ENCODE data around the gene CEBPG. TPM values are rescaled to one million over a fixed set of nuclear protein-coding genes. Genes with fewer than 3 reads are reported as not detected.

The CEBPG gene
- total and polyA plus RNA-seq, 9 of the 15 experiments (the other 6 are each of a cell fraction or from before 2014, with no cell fraction given) = 9.5 to 34.9 (median 30.9) TPM

DNA sequence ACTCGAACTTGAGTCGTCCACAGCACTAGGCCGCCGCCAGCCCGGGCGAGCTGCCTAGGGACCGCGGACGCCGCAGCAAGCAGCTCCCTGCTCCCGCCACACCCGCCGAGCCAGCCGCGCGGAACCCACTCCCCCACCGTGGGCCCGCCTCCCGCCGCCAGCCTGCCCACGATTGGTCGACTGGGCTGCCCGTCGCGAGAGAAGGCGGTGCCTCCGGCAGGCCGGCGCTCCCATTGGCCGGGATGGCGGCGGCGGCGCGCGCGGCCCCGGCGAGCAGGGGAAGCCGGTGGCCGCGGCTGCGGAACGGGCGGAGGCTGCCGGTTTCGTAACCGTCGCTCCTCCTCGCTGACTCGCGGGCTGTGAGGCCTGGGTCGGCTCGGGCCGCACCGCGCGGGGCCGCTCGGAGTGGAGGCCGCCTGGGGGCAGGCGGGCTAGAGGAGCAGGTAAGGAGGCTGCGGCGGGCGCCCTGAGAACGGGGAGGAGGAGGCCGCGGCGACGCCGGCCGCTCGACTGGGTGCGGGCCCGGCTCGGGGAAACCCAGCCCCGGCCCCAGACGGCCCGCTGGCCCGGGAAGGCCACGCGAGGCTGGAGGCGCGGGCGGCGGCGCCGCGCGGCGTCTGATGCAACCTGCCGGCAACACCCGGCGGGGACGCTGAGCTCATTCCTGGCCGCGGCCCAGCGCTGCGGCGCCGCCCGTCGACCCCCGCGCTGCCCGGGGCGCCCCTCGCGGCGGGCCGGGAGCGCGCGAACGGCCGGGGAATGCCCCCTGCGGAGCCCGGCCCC is at the start of gene CEBPG (continued):
- peak; percentile 98 for TF ChIP-seq ZBTB7A (IDR thresholded peaks at IDR 0.05; ENCODE audit: borderline replicate concordance, control insufficient read depth, low read depth, low read length)
- TF ChIP-seq NFYB (IDR thresholded peaks at IDR 0.05; ENCODE audit: extremely low read depth, insufficient read length) = peak; percentile 79
- peak; percentile 59; the same call in 1 of the 2 replicates for TF ChIP-seq MBD2 (IDR thresholded peaks at IDR 0.05; ENCODE audit: borderline replicate concordance, low read depth)
- TF ChIP-seq ZFX (CRISPR knock-in tag; IDR thresholded peaks at IDR 0.05) = peak; percentile 64
- TF ChIP-seq KLF16 (IDR thresholded peaks at IDR 0.05) = no peak
- TF ChIP-seq, protein P1, sequence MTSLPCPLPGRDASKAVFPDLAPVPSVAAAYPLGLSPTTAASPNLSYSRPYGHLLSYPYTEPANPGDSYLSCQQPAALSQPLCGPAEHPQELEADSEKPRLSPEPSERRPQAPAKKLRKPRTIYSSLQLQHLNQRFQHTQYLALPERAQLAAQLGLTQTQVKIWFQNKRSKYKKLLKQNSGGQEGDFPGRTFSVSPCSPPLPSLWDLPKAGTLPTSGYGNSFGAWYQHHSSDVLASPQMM (CRISPR knock-in tag; IDR thresholded peaks at IDR 0.05) = no peak
- no peak for TF ChIP-seq TRIM28 (IDR thresholded peaks at IDR 0.05)
- peak in 1 of 2 experiments; percentile 66; a peak in 3 of 4 replicates for TF ChIP-seq MAZ (CRISPR knock-in tag; conservative IDR thresholded peaks at IDR 0.05 in 1 of 2, IDR thresholded peaks at IDR 0.05 in 1 of 2)
- TF ChIP-seq FUS (optimal IDR thresholded peaks at IDR 0.05; ENCODE audit: low read depth, low read length) = no peak
- TF ChIP-seq TRIM24 (IDR thresholded peaks at IDR 0.05) = no peak
- TF ChIP-seq ZNF408 (CRISPR knock-in tag; IDR thresholded peaks at IDR 0.05; ENCODE audit: low read depth) = no peak
- TF ChIP-seq SPI1 (IDR thresholded peaks at IDR 0.05; ENCODE audit: borderline replicate concordance, low read depth, low read length) = no peak
- peak; percentile 86 for TF ChIP-seq ZNF583 (CRISPR knock-in tag; IDR thresholded peaks at IDR 0.05)
- TF ChIP-seq ZNF274 (IDR thresholded peaks at IDR 0.05; ENCODE audit: borderline replicate concordance, low read depth, low read length) = no peak
- no peak for TF ChIP-seq SETDB1 (IDR thresholded peaks at IDR 0.05; ENCODE audit: low read length)
- 0 out of 2 replicates have a peak, but pooled peaks have one; percentile 52 for TF ChIP-seq CREM (IDR thresholded peaks at IDR 0.05; ENCODE audit: low read depth)
- no peak for TF ChIP-seq ZC3H4 (CRISPR knock-in tag; IDR thresholded peaks at IDR 0.05; ENCODE audit: borderline replicate concordance)
- TF ChIP-seq SP2 (IDR thresholded peaks at IDR 0.05; ENCODE audit: extremely low read depth, low read depth, low read length, poor library complexity, severe bottlenecking) = peak; percentile 85
- TF ChIP-seq, protein P2, sequence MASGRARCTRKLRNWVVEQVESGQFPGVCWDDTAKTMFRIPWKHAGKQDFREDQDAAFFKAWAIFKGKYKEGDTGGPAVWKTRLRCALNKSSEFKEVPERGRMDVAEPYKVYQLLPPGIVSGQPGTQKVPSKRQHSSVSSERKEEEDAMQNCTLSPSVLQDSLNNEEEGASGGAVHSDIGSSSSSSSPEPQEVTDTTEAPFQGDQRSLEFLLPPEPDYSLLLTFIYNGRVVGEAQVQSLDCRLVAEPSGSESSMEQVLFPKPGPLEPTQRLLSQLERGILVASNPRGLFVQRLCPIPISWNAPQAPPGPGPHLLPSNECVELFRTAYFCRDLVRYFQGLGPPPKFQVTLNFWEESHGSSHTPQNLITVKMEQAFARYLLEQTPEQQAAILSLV (tag; IDR thresholded peaks at IDR 0.05) = no peak
- no peak for TF ChIP-seq ZNF3 (CRISPR knock-in tag; IDR thresholded peaks at IDR 0.05)
- TF ChIP-seq MEIS2 (IDR thresholded peaks at IDR 0.05; ENCODE audit: partially characterized antibody) = no peak
- TF ChIP-seq TOE1 (IDR thresholded peaks at IDR 0.05; ENCODE audit: borderline replicate concordance) = no peak
- no peak for TF ChIP-seq TOE1 (CRISPR knock-in tag; IDR thresholded peaks at IDR 0.05; ENCODE audit: borderline replicate concordance, low read depth)
- no peak for TF ChIP-seq ZNF224 (CRISPR knock-in tag; IDR thresholded peaks at IDR 0.05)
- TF ChIP-seq HMG20B (CRISPR knock-in tag; IDR thresholded peaks at IDR 0.05) = no peak
- no peak for TF ChIP-seq HDAC3 (IDR thresholded peaks at IDR 0.05; ENCODE audit: borderline replicate concordance, partially characterized antibody)
- no peak for TF ChIP-seq MXI1 (IDR thresholded peaks at IDR 0.05; ENCODE audit: low read depth, low read length)
- peak; percentile 94 for TF ChIP-seq CCNT2 (IDR thresholded peaks at IDR 0.05; ENCODE audit: borderline replicate concordance, extremely low read depth, insufficient read length, low read depth, low read length)
- no peak for TF ChIP-seq MAFF (IDR thresholded peaks at IDR 0.05; ENCODE audit: low read length)
- TF ChIP-seq DACH1 (IDR thresholded peaks at IDR 0.05; ENCODE audit: partially characterized antibody) = no peak
- no peak for TF ChIP-seq RBM17 (IDR thresholded peaks at IDR 0.05; ENCODE audit: borderline replicate concordance, low read depth, low read length)

All from K562 (cell line).